HCT116 (cell line): Measurements from ENCODE around the gene NINJ2. TPM values are rescaled to one million over a fixed set of nuclear protein-coding genes. Genes with fewer than 3 reads are reported as not detected.

Source experiments
- ATAC-seq: fragments of 200-7000 bp; cut with Tn5 transposase; 2 replicates; pipeline ENCODE4 v1.9.1; 2020; ENCODE audit warnings: mild to moderate bottlenecking, moderate library complexity
- BruUV-seq: library from RNA; stranded (reverse); fragments of 400-500 nt; replicated peaks from 2 replicates; lab custom pipeline; 2021; lab: Mats Ljungman, UMichigan
- CTCF ChIA-PET: fragments of 300-600 bp; sonication (Branson Sonifier 250); formaldehyde crosslinking; loops from one replicate; lab custom pipeline; 2021; ENCODE audit warnings: antibody characterized with exemption; lab: Charles Lee
- POLR2A ChIA-PET: fragments of 300-600, 350-600 bp; sonication (Branson Sonifier 250); formaldehyde crosslinking; loops from one replicate; lab custom pipeline; 2021; ENCODE audit warnings: antibody characterized with exemption; lab: Charles Lee
- RAD21 ChIA-PET, 2 experiments: fragments of 300-600 bp; sonication (Branson Sonifier 250); formaldehyde crosslinking; loops; one replicate each; lab custom pipeline; 2023; ENCODE audit warnings: low total read pairs in 2 of 2; ENCODE audit not compliant: uncharacterized antibody in 2 of 2, unreplicated experiment in 2 of 2, low non-redundant PET in 1 of 2; lab: Charles Lee
- DNase-seq: peaks from one replicate; pipeline ENCODE4 v3.0.0-alpha.2; 2010; ENCODE audit warnings: low read depth, low spot score
- H2AFZ ChIP-seq: fragments of 200-600 bp; shearing (Covaris generic), sonication (generic); 2 replicates; pipeline ENCODE4 v1.6.1; 2017; ENCODE audit warnings: low read depth, mixed run types, mixed read lengths, antibody characterized with exemption, low read length; ENCODE audit not compliant: poor library complexity, severe bottlenecking
- H3K27ac ChIP-seq: 2 replicates; pipeline ENCODE4 v1.5.1; 2012; ENCODE audit warnings: low read depth, low read length
- H3K27me3 ChIP-seq: fragments of 200-600 bp; sonication (generic); 2 replicates; pipeline ENCODE4 v1.6.1; 2016; ENCODE audit warnings: mixed run types, low read length, mixed read lengths; ENCODE audit not compliant: insufficient read depth
- H3K36me3 ChIP-seq, 2 experiments: fragments of 200-500 bp in 1 of 2; fragments of 200-600 bp in 1 of 2; sonication (Bioruptor generic) in 1 of 2; sonication (generic) in 1 of 2; 2 replicates each; pipeline versions ENCODE4 v1.5.1 to v1.6.1; 2014 to 2016; ENCODE audit warnings: low read length in 2 of 2, inconsistent platforms in 1 of 2, mixed read lengths in 1 of 2, mixed run types in 1 of 2; ENCODE audit not compliant: insufficient read depth in 2 of 2, control insufficient read depth in 1 of 2
- H3K4me1 ChIP-seq, 2 experiments: fragments of 200-600 bp in 1 of 2; sonication (generic) in 1 of 2; 2 replicates each; pipeline versions ENCODE4 v1.5.1 to v1.6.1; 2012 to 2017; ENCODE audit warnings: low read length in 2 of 2, inconsistent platforms in 1 of 2, mild to moderate bottlenecking in 1 of 2, mixed read lengths in 1 of 2, mixed run types in 1 of 2, moderate library complexity in 1 of 2; ENCODE audit not compliant: insufficient read depth in 2 of 2, control insufficient read depth in 1 of 2
- H3K4me2 ChIP-seq: fragments of 200-600 bp; sonication (generic); 2 replicates; pipeline ENCODE4 v1.6.1; 2017; ENCODE audit warnings: mixed run types, low read length, mixed read lengths
- H3K4me3 ChIP-seq, 2 experiments: fragments of 200-600 bp in 1 of 2; sonication (generic) in 1 of 2; replicated peaks in 1 of 2; 2 replicates each; pipeline ENCODE4 v1.5.1; 2011 to 2016; ENCODE audit warnings: low read length in 2 of 2, control low read depth in 1 of 2, low read depth in 1 of 2, mild to moderate bottlenecking in 1 of 2, mixed read lengths in 1 of 2, mixed run types in 1 of 2
- H3K79me2 ChIP-seq: fragments of 200-600 bp; sonication (generic); 2 replicates; pipeline ENCODE4 v1.6.1; 2017; ENCODE audit warnings: mild to moderate bottlenecking, mixed run types, low read length, moderate library complexity, mixed read lengths; ENCODE audit not compliant: insufficient read depth
- H3K9ac ChIP-seq: fragments of 200-600 bp; sonication (generic); 2 replicates; pipeline ENCODE4 v1.6.1; 2016; ENCODE audit warnings: low read length, mixed read lengths
- H3K9me2 ChIP-seq: fragments of 200-600 bp; sonication (generic), shearing (Covaris generic); 2 replicates; pipeline ENCODE4 v1.6.1; 2017; ENCODE audit warnings: mixed run types, mild to moderate bottlenecking, moderate library complexity; ENCODE audit not compliant: insufficient read depth
- H3K9me3 ChIP-seq, 2 experiments: fragments of 200-500 bp in 1 of 2; fragments of 200-600 bp in 1 of 2; sonication (Bioruptor generic) in 1 of 2; sonication (generic) in 1 of 2; 2 replicates each; pipeline ENCODE4 v1.6.1; 2014 to 2017; ENCODE audit warnings: low read length in 2 of 2, mixed read lengths in 2 of 2, inconsistent platforms in 1 of 2, low read depth in 1 of 2, mild to moderate bottlenecking in 1 of 2, mixed run types in 1 of 2, moderate library complexity in 1 of 2; ENCODE audit not compliant: control insufficient read depth in 1 of 2, insufficient read depth in 1 of 2
- H4K20me1 ChIP-seq: fragments of 200-600 bp; sonication (generic), shearing (Covaris generic); 2 replicates; pipeline ENCODE4 v1.6.1; 2017; ENCODE audit warnings: mixed run types, mild to moderate bottlenecking, moderate library complexity; ENCODE audit not compliant: insufficient read depth
- CBX3 ChIP-seq: IDR thresholded peaks from 2 replicates; pipeline ENCODE4 v1.6.1; 2012; ENCODE audit warnings: low read depth
- EGR1 ChIP-seq: IDR thresholded peaks from 2 replicates; pipeline ENCODE4 v1.6.1; 2012; ENCODE audit warnings: low read depth
- ELF1 ChIP-seq: IDR thresholded peaks from 2 replicates; pipeline ENCODE4 v1.6.1; 2012; ENCODE audit warnings: low read depth, borderline replicate concordance
- EZH2 ChIP-seq: fragments of 200-600 bp; sonication (generic); IDR thresholded peaks from 2 replicates; pipeline ENCODE4 v1.6.1; 2017; ENCODE audit warnings: antibody characterized with exemption, mixed run types
- EZH2phosphoT487 ChIP-seq: fragments of 200-600 bp; IDR thresholded peaks from 2 replicates; pipeline ENCODE4 v1.6.1; 2018; ENCODE audit warnings: antibody characterized with exemption, borderline replicate concordance
- FOSL1 ChIP-seq: IDR thresholded peaks from 2 replicates; pipeline ENCODE4 v1.6.1; 2012; ENCODE audit warnings: low read depth
- JUND ChIP-seq: IDR thresholded peaks from 2 replicates; pipeline ENCODE4 v1.6.1; 2012
- POLR2A ChIP-seq: IDR thresholded peaks from 2 replicates; pipeline ENCODE4 v1.7.0; 2011; ENCODE audit warnings: borderline replicate concordance; ENCODE audit not compliant: insufficient read depth, insufficient read length; ENCODE audit errors: extremely low read depth
- POLR2AphosphoS5 ChIP-seq: IDR thresholded peaks from 2 replicates; pipeline ENCODE4 v1.6.1; 2011; ENCODE audit warnings: mild to moderate bottlenecking, low read depth, low read length, moderate library complexity
- RAD21 ChIP-seq: IDR thresholded peaks from 2 replicates; pipeline ENCODE4 v1.6.1; 2012; ENCODE audit warnings: low read depth, mild to moderate bottlenecking
- SIN3A ChIP-seq: IDR thresholded peaks from 2 replicates; pipeline ENCODE4 v1.6.1; 2012; ENCODE audit warnings: low read depth
- SP1 ChIP-seq: IDR thresholded peaks from 2 replicates; pipeline ENCODE4 v1.6.1; 2012; ENCODE audit warnings: low read depth
- SRF ChIP-seq: IDR thresholded peaks from 2 replicates; pipeline ENCODE4 v1.6.1; 2012; ENCODE audit warnings: low read depth
- TCF7L2 ChIP-seq: IDR thresholded peaks from 2 replicates; pipeline ENCODE4 v1.7.0; 2011; ENCODE audit warnings: borderline replicate concordance, inconsistent platforms; ENCODE audit not compliant: insufficient read depth, insufficient read length; ENCODE audit errors: extremely low read depth
- YY1 ChIP-seq: IDR thresholded peaks from 2 replicates; pipeline ENCODE4 v1.6.1; 2011; ENCODE audit warnings: low read length, low read depth, moderate library complexity, mild to moderate bottlenecking; ENCODE audit not compliant: insufficient replicate concordance; ENCODE audit errors: extremely low read depth
- ZFX ChIP-seq: fragments of 450-650 bp; IDR thresholded peaks from 2 replicates; pipeline ENCODE4 v1.6.1; 2017
- intact Hi-C: fragments of 100-400 bp; cut with micrococcal nuclease; formaldehyde crosslinking; loops from 2 replicates; pipeline ENCODE4 v1.10.0; 2022
- total RNA-seq: library from RNA; stranded (reverse); gene quantifications from one replicate; pipeline ENCODE4 v1.2.1, GENCODE V29; 2021; ENCODE audit not compliant: unreplicated experiment
- TF ChIP-seq, protein P1 (sequence below), 3 experiments: fragments of 200-600 bp in 1 of 3; sonication (generic) in 1 of 3; IDR thresholded peaks in 2 of 3; conservative IDR thresholded peaks in 1 of 3; 2 replicates each; pipeline ENCODE4 v1.5.1; 2012 to 2017; ENCODE audit warnings: low read depth in 2 of 3, low read length in 2 of 3, antibody characterized with exemption in 1 of 3, borderline replicate concordance in 1 of 3, control low read depth in 1 of 3, mild to moderate bottlenecking in 1 of 3, mixed read lengths in 1 of 3, mixed run types in 1 of 3, moderate library complexity in 1 of 3; ENCODE audit not compliant: insufficient read depth in 1 of 3
- TF ChIP-seq, protein P2 (sequence below): IDR thresholded peaks from 2 replicates; pipeline ENCODE4 v1.6.1; 2012
- TF ChIP-seq, protein P3 (sequence below): IDR thresholded peaks from 2 replicates; pipeline ENCODE4 v1.6.1; 2012
- TF ChIP-seq, protein P4 (sequence below): IDR thresholded peaks from 2 replicates; pipeline ENCODE4 v1.6.1; 2011; ENCODE audit warnings: mild to moderate bottlenecking, low read length, moderate library complexity; ENCODE audit not compliant: insufficient replicate concordance; ENCODE audit errors: extremely low read depth

Gene NINJ2
- total RNA-seq, 1 experiment from 2014 or later, result not detected

DNA sequence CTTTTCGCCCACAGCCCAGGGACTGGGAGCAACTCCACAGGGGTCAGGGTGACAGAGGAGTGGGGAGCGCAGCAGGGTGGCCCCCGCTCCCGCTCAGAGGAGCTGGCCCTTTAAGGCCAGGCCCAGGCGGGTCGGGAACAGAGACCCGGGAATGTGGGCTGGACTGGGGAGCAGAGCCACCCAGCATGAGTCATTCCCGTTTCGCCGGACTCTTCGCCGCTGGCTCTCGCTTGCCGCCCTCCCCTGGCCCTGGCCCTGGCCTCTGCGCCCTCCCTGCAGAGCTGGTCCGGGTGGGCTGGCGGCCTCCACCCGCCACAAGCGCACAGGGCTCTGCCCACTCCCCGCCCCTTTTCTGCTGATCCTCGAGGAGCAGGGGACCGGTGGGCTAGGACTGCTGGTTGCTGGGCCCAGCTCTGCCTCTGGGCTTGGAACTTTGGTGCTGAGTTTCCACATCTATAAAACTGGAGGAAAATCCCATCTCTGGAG lies 92.8 kb downstream of the NINJ2 start:
- ATAC-seq (peak; percentile 74), DNase-seq (peak; percentile 76)
- Histone ChIP-seq H3K4me2 (peak overlapping the region; percentile 100), H3K4me1 (peaks cover 22 to 57% of the 10 kb centered on the region in 2 experiments), H3K9me2 (no peaks in the 10 kb centered on the region), H3K79me2 (no peaks in the 10 kb centered on the region), H3K36me3 (no peaks in the 10 kb centered on the region), H3K9me3 (no peaks in the 10 kb centered on the region), H3K4me3 (peak overlapping the region; percentile 58 to 81), H3K27me3 (no peaks in the 10 kb centered on the region), H2AFZ (peak overlapping the region; percentile 92), H3K9ac (peak overlapping the region; percentile 92), H4K20me1 (no peaks in the 10 kb centered on the region), H3K27ac (peak overlapping the region; percentile 93)
- TSS peak; percentile 56 for BruUV-seq
- RAD21 ChIA-PET, result interaction anchor here (0.5 to 1.5 kb wide), 8 partner anchors 180 to 1013 kb away, joined by 3 to 9 read pairs (median 3); partner anchors contain the start of genes ERC1 (in 1 of the 2), RAD52 (in 1 of the 2) and WNK1 (in 1 of the 2)
- intact Hi-C loops, result loop anchor here (1.0 to 5.0 kb wide), 7 partner anchors 182 to 1034 kb away; partner anchors contain the start of genes RAD52 and WNK1
- CTCF ChIA-PET, result interaction anchor here (0.8 to 3.8 kb wide), 13 partner anchors 128 to 1221 kb away, joined by 3 to 41 read pairs (median 5); partner anchors contain the start of genes RAD52 and WNK1
- POLR2A ChIA-PET, result interaction anchor here (0.6 to 4.0 kb wide), 3 partner anchors 66 to 379 kb away, joined by 3 to 23 read pairs (median 6); partner anchors contain the start of genes RAD52 and WNK1
- TF ChIP-seq SIN3A (no peak), CBX3 (no peak), RAD21 (no peak), TCF7L2 (peak; percentile 72), JUND (no peak), POLR2A (peak; percentile 64), EGR1 (no peak), YY1 (no peak), FOSL1 (no peak), EZH2 (no peak), SRF (no peak), ELF1 (no peak), POLR2AphosphoS5 (peak; percentile 76), ZFX (peak; percentile 64; the same call in 1 of the 2 replicates), SP1 (no peak), EZH2phosphoT487 (no peak)
- TF ChIP-seq, protein P1, sequence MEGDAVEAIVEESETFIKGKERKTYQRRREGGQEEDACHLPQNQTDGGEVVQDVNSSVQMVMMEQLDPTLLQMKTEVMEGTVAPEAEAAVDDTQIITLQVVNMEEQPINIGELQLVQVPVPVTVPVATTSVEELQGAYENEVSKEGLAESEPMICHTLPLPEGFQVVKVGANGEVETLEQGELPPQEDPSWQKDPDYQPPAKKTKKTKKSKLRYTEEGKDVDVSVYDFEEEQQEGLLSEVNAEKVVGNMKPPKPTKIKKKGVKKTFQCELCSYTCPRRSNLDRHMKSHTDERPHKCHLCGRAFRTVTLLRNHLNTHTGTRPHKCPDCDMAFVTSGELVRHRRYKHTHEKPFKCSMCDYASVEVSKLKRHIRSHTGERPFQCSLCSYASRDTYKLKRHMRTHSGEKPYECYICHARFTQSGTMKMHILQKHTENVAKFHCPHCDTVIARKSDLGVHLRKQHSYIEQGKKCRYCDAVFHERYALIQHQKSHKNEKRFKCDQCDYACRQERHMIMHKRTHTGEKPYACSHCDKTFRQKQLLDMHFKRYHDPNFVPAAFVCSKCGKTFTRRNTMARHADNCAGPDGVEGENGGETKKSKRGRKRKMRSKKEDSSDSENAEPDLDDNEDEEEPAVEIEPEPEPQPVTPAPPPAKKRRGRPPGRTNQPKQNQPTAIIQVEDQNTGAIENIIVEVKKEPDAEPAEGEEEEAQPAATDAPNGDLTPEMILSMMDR (IDR thresholded peaks at IDR 0.05 in 2 of 3, conservative IDR thresholded peaks at IDR 0.05 in 1 of 3; ENCODE audit: borderline replicate concordance in 1 of 3, insufficient read depth in 1 of 3, low read depth in 2 of 3, low read length in 2 of 3), result no peak
- TF ChIP-seq, protein P2, sequence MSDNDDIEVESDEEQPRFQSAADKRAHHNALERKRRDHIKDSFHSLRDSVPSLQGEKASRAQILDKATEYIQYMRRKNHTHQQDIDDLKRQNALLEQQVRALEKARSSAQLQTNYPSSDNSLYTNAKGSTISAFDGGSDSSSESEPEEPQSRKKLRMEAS, result no peak
- TF ChIP-seq, protein P3, sequence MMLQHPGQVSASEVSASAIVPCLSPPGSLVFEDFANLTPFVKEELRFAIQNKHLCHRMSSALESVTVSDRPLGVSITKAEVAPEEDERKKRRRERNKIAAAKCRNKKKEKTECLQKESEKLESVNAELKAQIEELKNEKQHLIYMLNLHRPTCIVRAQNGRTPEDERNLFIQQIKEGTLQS, result no peak
- TF ChIP-seq, protein P4, sequence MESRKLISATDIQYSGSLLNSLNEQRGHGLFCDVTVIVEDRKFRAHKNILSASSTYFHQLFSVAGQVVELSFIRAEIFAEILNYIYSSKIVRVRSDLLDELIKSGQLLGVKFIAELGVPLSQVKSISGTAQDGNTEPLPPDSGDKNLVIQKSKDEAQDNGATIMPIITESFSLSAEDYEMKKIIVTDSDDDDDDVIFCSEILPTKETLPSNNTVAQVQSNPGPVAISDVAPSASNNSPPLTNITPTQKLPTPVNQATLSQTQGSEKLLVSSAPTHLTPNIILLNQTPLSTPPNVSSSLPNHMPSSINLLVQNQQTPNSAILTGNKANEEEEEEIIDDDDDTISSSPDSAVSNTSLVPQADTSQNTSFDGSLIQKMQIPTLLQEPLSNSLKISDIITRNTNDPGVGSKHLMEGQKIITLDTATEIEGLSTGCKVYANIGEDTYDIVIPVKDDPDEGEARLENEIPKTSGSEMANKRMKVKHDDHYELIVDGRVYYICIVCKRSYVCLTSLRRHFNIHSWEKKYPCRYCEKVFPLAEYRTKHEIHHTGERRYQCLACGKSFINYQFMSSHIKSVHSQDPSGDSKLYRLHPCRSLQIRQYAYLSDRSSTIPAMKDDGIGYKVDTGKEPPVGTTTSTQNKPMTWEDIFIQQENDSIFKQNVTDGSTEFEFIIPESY, result no peak
